HUDEP-2 (cell line): ENCODE data around the gene CNKSR3.
"Not testable (repeated sequence)": the region's sequence is repeated elsewhere in the genome, so short reads cannot be mapped to it uniquely, and the experiment has no call there.

ENCODE experiments used
- DNase-seq, 76 experiments: peaks; one replicate each; lab custom pipeline; 2025; ENCODE audit not compliant: unreplicated experiment in 76 of 76; lab: John Stamatoyannopoulos, UW

Gene CNKSR3

GRCh38 chr6:154529957-154530356 is 19.5 kb upstream of the CNKSR3 start:
- no peak for DNase-seq

- DNase-seq, result no peak
Measured at GRCh38 chr6:154528310-154528915, 17.9 kb upstream of the CNKSR3 start.

- DNase-seq, result no peak
Measured at GRCh38 chr6:154526996-154527395, 16.5 kb upstream of the CNKSR3 start.

GRCh38 chr6:154522576-154522975 is 12.1 kb upstream of the CNKSR3 start:
- no peak for DNase-seq

GRCh38 chr6:154521412-154521811 is 10.9 kb upstream of the CNKSR3 start:
- peak in 1 of 76 experiments; percentile 18 for DNase-seq

- peak in 36 of 76 experiments; percentile 17 to 88 (median 66) for DNase-seq
Measured at GRCh38 chr6:154520280-154520679, 9.8 kb upstream of the CNKSR3 start.

GRCh38 chr6:154518396-154518795 is 7.9 kb upstream of the CNKSR3 start:
- no peak for DNase-seq

- DNase-seq, result no peak
Measured at GRCh38 chr6:154516276-154516675, 5.8 kb upstream of the CNKSR3 start.

GRCh38 chr6:154515826-154516225 is 5.3 kb upstream of the CNKSR3 start:
- no peak for DNase-seq

GRCh38 chr6:154515076-154515475 is 4.6 kb upstream of the CNKSR3 start:
- DNase-seq, result not testable (repeated sequence)

GRCh38 chr6:154514481-154514880 is 4.0 kb upstream of the CNKSR3 start:
- DNase-seq, result peak in 20 of 76 experiments; percentile 23 to 91 (median 62)

GRCh38 chr6:154513601-154514320 is 3.3 kb upstream of the CNKSR3 start:
- peak in 35 of 76 experiments; percentile 46 to 93 (median 77) for DNase-seq

- DNase-seq, result no peak
Measured at GRCh38 chr6:154512201-154512600, 1.7 kb upstream of the CNKSR3 start.

GRCh38 chr6:154511791-154512190 is 1.3 kb upstream of the CNKSR3 start:
- peak in 15 of 76 experiments; percentile 14 to 89 (median 61) for DNase-seq

GRCh38 chr6:154509421-154510143 is 903 bp downstream of the CNKSR3 start:
- DNase-seq, result peak in 32 of 76 experiments; percentile 22 to 91 (median 59)

GRCh38 chr6:154508573-154509375 is 1.7 kb downstream of the CNKSR3 start:
- DNase-seq, result peak in 20 of 76 experiments; percentile 32 to 65 (median 40)

GRCh38 chr6:154506991-154507898 is 3.2 kb downstream of the CNKSR3 start:
- DNase-seq, result no peak

- no peak for DNase-seq
Measured at GRCh38 chr6:154506582-154506981, 3.9 kb downstream of the CNKSR3 start.

- DNase-seq, result no peak
Measured at GRCh38 chr6:154506108-154506507, 4.4 kb downstream of the CNKSR3 start.
